Neural progenitor cell (in vitro differentiated cells): ENCODE results near the gene TRAPPC12. TPM values are rescaled to one million over a fixed set of nuclear protein-coding genes. Genes with fewer than 3 reads are reported as not detected.
A peak's percentile ranks its signal among the peaks of the same experiment; 100 is the strongest.

Experiments
- DNase-seq: peaks from one replicate; pipeline ENCODE4 v3.0.0-alpha.2; 2016; ENCODE audit warnings: low spot score
- H2AFZ ChIP-seq: fragments of 200-600 bp; sonication (generic); replicated peaks from 2 replicates; pipeline ENCODE4 v1.6.1; 2016; ENCODE audit warnings: antibody characterized with exemption
- H3F3A ChIP-seq: fragments of 200-600 bp; sonication (generic); 2 replicates; pipeline ENCODE4 v1.6.1; 2016; ENCODE audit warnings: antibody characterized with exemption, low read depth
- H3K27ac ChIP-seq: fragments of 200-600 bp; sonication (generic); 2 replicates; pipeline ENCODE4 v1.5.1; 2016; ENCODE audit warnings: mild to moderate bottlenecking
- H3K27me3 ChIP-seq: fragments of 200-600 bp; sonication (generic); 2 replicates; pipeline ENCODE4 v1.6.1; 2016; ENCODE audit warnings: mild to moderate bottlenecking, moderate library complexity
- H3K36me3 ChIP-seq: fragments of 200-600 bp; sonication (generic); 2 replicates; pipeline ENCODE4 v1.5.1; 2016
- H3K4me1 ChIP-seq: fragments of 200-600 bp; sonication (generic); 2 replicates; pipeline ENCODE4 v1.6.1; 2016; ENCODE audit warnings: mixed run types
- H3K4me2 ChIP-seq: fragments of 200-600 bp; sonication (generic); 2 replicates; pipeline ENCODE4 v1.6.1; 2016
- H3K4me3 ChIP-seq: fragments of 200-600 bp; sonication (generic); 2 replicates; pipeline ENCODE4 v1.5.1; 2016
- H3K79me2 ChIP-seq: fragments of 200-600 bp; sonication (generic); 2 replicates; pipeline ENCODE4 v1.6.1; 2016; ENCODE audit warnings: low read depth
- H3K9ac ChIP-seq: fragments of 200-600 bp; sonication (generic); 2 replicates; pipeline ENCODE4 v1.6.1; 2016
- H3K9me3 ChIP-seq: fragments of 200-600 bp; sonication (generic); 2 replicates; pipeline ENCODE4 v1.5.1; 2016; ENCODE audit warnings: low read depth
- H4K20me1 ChIP-seq: fragments of 200-600 bp; sonication (generic); 2 replicates; pipeline ENCODE4 v1.6.1; 2016; ENCODE audit warnings: low read depth
- H3K27ac Mint-ChIP-seq: 3 replicates; pipeline ENCODE4 v1.8.0; 2021; ENCODE audit warnings: mixed read lengths
- H3K27me3 Mint-ChIP-seq: 2 replicates; pipeline ENCODE4 v1.8.0; 2022; ENCODE audit warnings: low read depth, mild to moderate bottlenecking, inconsistent platforms, moderate library complexity, mixed read lengths; ENCODE audit not compliant: insufficient read depth
- H3K36me3 Mint-ChIP-seq: 3 replicates; pipeline ENCODE4 v1.8.0; 2021; ENCODE audit warnings: mixed read lengths
- H3K4me1 Mint-ChIP-seq: 3 replicates; pipeline ENCODE4 v1.8.0; 2021; ENCODE audit warnings: mixed read lengths
- H3K4me3 Mint-ChIP-seq: 3 replicates; pipeline ENCODE4 v1.8.0; 2021; ENCODE audit warnings: mild to moderate bottlenecking, moderate library complexity, mixed read lengths
- H3K9me3 Mint-ChIP-seq: 3 replicates; pipeline ENCODE4 v1.8.0; 2020; ENCODE audit warnings: mixed read lengths
- EZH2 ChIP-seq: fragments of 200-600 bp; sonication (generic); IDR thresholded peaks from 2 replicates; pipeline ENCODE4 v1.6.1; 2017; ENCODE audit warnings: antibody characterized with exemption, mild to moderate bottlenecking, moderate library complexity
- EZH2phosphoT487 ChIP-seq: fragments of 200-600 bp; sonication (generic); IDR thresholded peaks from 2 replicates; pipeline ENCODE4 v1.6.1; 2017; ENCODE audit warnings: antibody characterized with exemption
- total RNA-seq: library from RNA; depleted of rRNA; stranded (reverse); fragments of >200 nt; gene quantifications from 2 replicates; pipeline ENCODE4 v1.2.3, GENCODE V29; 2015; ENCODE audit warnings: low replicate concordance
- TF ChIP-seq, protein P1 (sequence below): fragments of 200-600 bp; sonication (generic); IDR thresholded peaks from 2 replicates; pipeline ENCODE4 v1.5.1; 2017; ENCODE audit warnings: antibody characterized with exemption, mild to moderate bottlenecking

Gene TRAPPC12
- total RNA-seq, 1 donor from 2014 or later = 59.5 TPM

- H3K9me3 Mint-ChIP-seq = no peaks in the 10 kb centered on the region
Observed at GRCh38 chr2:3345621-3346020, 33.9 kb upstream of the TRAPPC12 start.

DNA sequence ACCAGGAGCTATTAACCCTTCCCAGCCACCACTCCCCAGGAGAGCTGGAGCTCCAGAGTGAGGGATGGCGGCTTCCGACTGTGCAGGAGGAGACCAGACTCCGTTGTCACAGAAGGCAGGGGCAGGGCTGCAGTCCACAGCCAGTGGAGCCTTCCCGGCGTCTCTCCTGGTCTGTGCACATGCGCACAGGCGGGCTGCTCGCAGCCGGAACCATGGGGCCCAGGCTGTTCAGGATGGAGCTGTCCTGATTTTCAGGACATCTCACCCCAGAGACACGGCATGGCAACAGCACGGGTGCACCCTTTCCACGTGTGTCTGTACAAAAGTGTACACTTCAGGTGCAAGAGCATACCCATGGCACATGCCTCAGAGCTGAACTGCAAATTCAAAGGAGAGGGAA lies 30.7 kb upstream of the TRAPPC12 start:
- H4K20me1 ChIP-seq = no peaks in the 10 kb centered on the region
- Mint-ChIP-seq H3K9me3 (peaks cover 4% of the 10 kb centered on the region), H3K4me3 (no peak overlapping the region), H3K27ac (no peak overlapping the region), H3K36me3 (peaks cover 29% of the 10 kb centered on the region), H3K4me1 (peaks cover 3% of the 10 kb centered on the region), H3K27me3 (peaks cover 2% of the 10 kb centered on the region)
- no peak overlapping the region for H3K4me3 ChIP-seq
- no peaks in the 10 kb centered on the region for H3K9me3 ChIP-seq
- H3K27ac ChIP-seq = no peak overlapping the region
- H3K27me3 ChIP-seq = no peaks in the 10 kb centered on the region
- no peak overlapping the region for H3K9ac ChIP-seq
- no peak overlapping the region for H2AFZ ChIP-seq
- no peaks in the 10 kb centered on the region for H3K4me1 ChIP-seq
- DNase-seq = no peak
- no peaks in the 10 kb centered on the region for H3F3A ChIP-seq
- no peaks in the 10 kb centered on the region for H3K36me3 ChIP-seq
- no peaks in the 10 kb centered on the region for H3K79me2 ChIP-seq
- TF ChIP-seq EZH2phosphoT487 (no peak), EZH2 (no peak)
- TF ChIP-seq, protein P1, sequence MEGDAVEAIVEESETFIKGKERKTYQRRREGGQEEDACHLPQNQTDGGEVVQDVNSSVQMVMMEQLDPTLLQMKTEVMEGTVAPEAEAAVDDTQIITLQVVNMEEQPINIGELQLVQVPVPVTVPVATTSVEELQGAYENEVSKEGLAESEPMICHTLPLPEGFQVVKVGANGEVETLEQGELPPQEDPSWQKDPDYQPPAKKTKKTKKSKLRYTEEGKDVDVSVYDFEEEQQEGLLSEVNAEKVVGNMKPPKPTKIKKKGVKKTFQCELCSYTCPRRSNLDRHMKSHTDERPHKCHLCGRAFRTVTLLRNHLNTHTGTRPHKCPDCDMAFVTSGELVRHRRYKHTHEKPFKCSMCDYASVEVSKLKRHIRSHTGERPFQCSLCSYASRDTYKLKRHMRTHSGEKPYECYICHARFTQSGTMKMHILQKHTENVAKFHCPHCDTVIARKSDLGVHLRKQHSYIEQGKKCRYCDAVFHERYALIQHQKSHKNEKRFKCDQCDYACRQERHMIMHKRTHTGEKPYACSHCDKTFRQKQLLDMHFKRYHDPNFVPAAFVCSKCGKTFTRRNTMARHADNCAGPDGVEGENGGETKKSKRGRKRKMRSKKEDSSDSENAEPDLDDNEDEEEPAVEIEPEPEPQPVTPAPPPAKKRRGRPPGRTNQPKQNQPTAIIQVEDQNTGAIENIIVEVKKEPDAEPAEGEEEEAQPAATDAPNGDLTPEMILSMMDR = no peak
- H3K4me2 ChIP-seq = no peak overlapping the region

More at GRCh38 chr2:3345621-3346020, 33.9 kb upstream of the TRAPPC12 start:
- Mint-ChIP-seq H3K27me3 (peaks cover 2% of the 10 kb centered on the region), H3K36me3 (peaks cover 17% of the 10 kb centered on the region), H3K4me3 (no peak overlapping the region), H3K4me1 (peaks cover 3% of the 10 kb centered on the region), H3K27ac (no peak overlapping the region)
- Histone ChIP-seq H3K4me2 (no peak overlapping the region), H3K4me3 (no peak overlapping the region), H3K27ac (no peak overlapping the region), H3K4me1 (no peaks in the 10 kb centered on the region), H3K27me3 (no peaks in the 10 kb centered on the region), H3K79me2 (no peaks in the 10 kb centered on the region), H3K36me3 (no peaks in the 10 kb centered on the region), H3K9me3 (no peaks in the 10 kb centered on the region), H4K20me1 (peaks cover 3% of the 10 kb centered on the region), H3K9ac (no peak overlapping the region), H2AFZ (no peak overlapping the region), H3F3A (no peaks in the 10 kb centered on the region)
- TF ChIP-seq, protein P1 = no peak
- no peak for TF ChIP-seq EZH2
- TF ChIP-seq EZH2phosphoT487 = no peak
- DNase-seq = no peak

- TF ChIP-seq EZH2phosphoT487 (no peak), EZH2 (no peak)
- TF ChIP-seq, protein P1 = no peak
- Mint-ChIP-seq H3K4me3 (no peak overlapping the region), H3K27ac (peak overlapping the region; percentile 72), H3K36me3 (peaks cover 31% of the 10 kb centered on the region), H3K27me3 (peaks cover 2% of the 10 kb centered on the region), H3K9me3 (peaks cover 4% of the 10 kb centered on the region), H3K4me1 (peaks cover 3% of the 10 kb centered on the region)
- Histone ChIP-seq H4K20me1 (no peaks in the 10 kb centered on the region), H3K9me3 (no peaks in the 10 kb centered on the region), H3K4me3 (no peak overlapping the region), H3K27me3 (no peaks in the 10 kb centered on the region), H3K4me1 (no peaks in the 10 kb centered on the region), H3K27ac (no peak overlapping the region), H3K4me2 (no peak overlapping the region), H3F3A (no peaks in the 10 kb centered on the region), H3K79me2 (no peaks in the 10 kb centered on the region), H2AFZ (no peak overlapping the region), H3K36me3 (no peaks in the 10 kb centered on the region), H3K9ac (no peak overlapping the region)
- no peak for DNase-seq
Observed at GRCh38 chr2:3349211-3349693, 30.2 kb upstream of the TRAPPC12 start.
